HG02884 (cell line): ENCODE results near the gene MTG2.
"Not testable (repeated sequence)": the region's sequence is repeated elsewhere in the genome, so short reads cannot be mapped to it uniquely, and the experiment has no call there.

ENCODE experiments used
- ATAC-seq: cut with Tn5 transposase; IDR thresholded peaks from one replicate; pipeline ENCODE4 v1.9.1; 2021; ENCODE audit warnings: mild to moderate bottlenecking, moderate library complexity; ENCODE audit not compliant: unreplicated experiment

The MTG2 gene

GRCh38 chr20:62145688-62146018 lies 37.2 kb upstream of the MTG2 start:
- no peak for ATAC-seq

DNA sequence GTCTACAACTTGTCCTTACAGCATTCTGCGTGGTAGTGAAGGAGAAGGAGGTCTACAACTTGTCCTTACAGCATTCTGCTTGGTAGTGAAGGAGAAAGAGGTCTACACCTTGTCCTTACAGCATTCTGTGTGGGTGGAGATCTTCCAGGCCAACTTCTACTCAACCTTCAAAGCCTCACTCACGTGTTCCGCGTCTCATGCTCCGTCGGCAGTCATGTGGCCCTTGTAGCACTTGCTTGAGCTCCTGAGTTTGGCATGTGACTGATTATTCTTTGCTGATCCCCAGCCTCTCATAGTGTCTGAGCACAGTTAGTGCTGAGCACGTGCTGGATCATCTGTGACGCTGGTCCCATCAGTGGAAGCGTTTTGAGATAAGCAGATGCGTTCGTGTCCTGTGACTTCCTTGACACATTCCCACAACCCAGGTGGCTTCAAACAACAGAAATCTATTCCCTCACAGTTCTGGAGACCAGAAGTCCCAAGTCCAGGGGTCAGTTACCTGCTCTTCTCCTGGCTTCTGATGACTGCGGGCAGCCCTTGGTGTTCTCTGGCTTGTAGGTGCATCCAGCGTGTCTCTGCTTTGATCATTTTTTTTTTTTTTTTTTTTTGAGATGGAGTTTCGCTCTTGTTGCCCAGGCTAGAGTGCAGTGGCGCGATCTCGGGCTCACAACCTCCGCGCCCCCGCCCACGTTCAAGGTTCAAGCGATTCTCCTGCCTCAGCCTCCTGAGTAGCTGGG lies 36.6 kb upstream of the MTG2 start:
- ATAC-seq, result no peak

GRCh38 chr20:62147125-62147524 lies 35.7 kb upstream of the MTG2 start:
- ATAC-seq, result no peak

DNA sequence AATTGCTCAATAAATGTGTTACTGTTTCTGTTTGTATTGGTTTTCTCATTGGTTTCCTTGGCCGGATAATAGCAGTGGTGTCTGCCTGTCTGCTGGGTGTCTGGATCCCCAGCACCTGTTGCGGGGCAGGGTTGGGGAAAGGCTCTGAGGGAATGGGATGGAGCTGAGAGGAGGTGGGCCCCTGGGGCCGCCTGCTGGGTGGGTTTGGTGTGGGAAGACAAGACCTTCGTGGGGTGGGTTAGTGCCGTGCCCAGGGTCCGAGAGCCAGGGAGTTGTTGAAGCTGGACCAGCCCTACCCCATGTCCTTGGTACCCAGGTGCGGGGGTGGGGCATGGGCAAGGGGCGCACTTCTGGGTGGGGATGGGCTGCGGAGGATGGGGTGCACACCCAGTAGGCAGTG lies 35.3 kb upstream of the MTG2 start:
- ATAC-seq, result no peak

GRCh38 chr20:62148383-62148782 lies 34.4 kb upstream of the MTG2 start:
- not testable (repeated sequence) for ATAC-seq

GRCh38 chr20:62148908-62149314 lies 33.9 kb upstream of the MTG2 start:
- no peak for ATAC-seq

- ATAC-seq, result no peak
These were observed 33.1 kb upstream of the MTG2 start for GRCh38 chr20:62149532-62150309.

- no peak for ATAC-seq
These were observed 32.6 kb upstream of the MTG2 start for GRCh38 chr20:62150310-62150575.

DNA sequence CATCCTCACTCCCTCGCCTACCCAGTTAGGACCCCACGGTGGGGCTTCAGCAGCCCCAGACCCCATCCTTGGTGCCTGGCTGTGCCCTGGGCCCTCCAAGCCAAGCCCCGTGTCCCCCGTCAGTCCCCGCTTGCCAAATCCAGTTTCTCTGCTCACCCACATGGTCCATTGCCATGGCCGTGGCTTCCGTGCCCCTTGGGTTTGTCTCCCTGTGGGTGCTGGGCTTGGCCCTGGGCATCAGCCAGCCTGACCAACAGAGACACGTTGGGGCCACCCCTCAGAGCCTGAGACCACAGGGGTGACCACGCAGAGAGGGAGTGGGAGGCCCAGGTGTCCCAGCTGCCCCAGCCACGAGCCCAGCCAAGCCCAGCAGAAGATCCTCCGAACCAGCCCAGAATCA lies 31.6 kb upstream of the MTG2 start:
- ATAC-seq, result no peak

- no peak for ATAC-seq
These were observed 30.9 kb upstream of the MTG2 start for GRCh38 chr20:62151835-62152364.

- no peak for ATAC-seq
These were observed 27.2 kb upstream of the MTG2 start for GRCh38 chr20:62155428-62156253.

GRCh38 chr20:62156254-62156556 lies 26.6 kb upstream of the MTG2 start:
- no peak for ATAC-seq

GRCh38 chr20:62156592-62157386 lies 26.0 kb upstream of the MTG2 start:
- no peak for ATAC-seq

GRCh38 chr20:62157387-62158087 lies 25.3 kb upstream of the MTG2 start:
- no peak for ATAC-seq

- no peak for ATAC-seq
These were observed 24.8 kb upstream of the MTG2 start for GRCh38 chr20:62158088-62158400.

GRCh38 chr20:62158541-62158940 lies 24.3 kb upstream of the MTG2 start:
- no peak for ATAC-seq

DNA sequence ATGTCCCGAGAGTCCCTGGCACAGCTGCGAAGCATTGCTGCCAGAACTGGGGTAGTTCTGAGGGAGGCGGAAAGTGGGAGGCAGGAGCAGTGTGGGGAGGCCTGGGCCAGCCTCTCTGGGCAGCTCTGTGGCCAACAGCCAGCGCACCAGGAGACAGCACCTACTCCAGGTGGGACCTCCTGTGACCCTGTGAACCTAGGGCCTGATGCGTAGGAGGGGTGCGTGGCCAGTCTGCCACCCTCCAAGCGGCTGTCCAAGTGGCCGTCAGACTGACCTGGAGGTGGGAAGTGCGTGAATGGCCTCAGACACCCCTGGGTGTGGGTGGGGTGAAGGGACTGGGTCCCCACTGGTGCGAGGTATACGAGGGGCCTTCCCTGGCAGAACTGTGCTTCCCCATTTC lies 23.8 kb upstream of the MTG2 start:
- ATAC-seq, result no peak

GRCh38 chr20:62159839-62160238 lies 23.0 kb upstream of the MTG2 start:
- no peak for ATAC-seq

DNA sequence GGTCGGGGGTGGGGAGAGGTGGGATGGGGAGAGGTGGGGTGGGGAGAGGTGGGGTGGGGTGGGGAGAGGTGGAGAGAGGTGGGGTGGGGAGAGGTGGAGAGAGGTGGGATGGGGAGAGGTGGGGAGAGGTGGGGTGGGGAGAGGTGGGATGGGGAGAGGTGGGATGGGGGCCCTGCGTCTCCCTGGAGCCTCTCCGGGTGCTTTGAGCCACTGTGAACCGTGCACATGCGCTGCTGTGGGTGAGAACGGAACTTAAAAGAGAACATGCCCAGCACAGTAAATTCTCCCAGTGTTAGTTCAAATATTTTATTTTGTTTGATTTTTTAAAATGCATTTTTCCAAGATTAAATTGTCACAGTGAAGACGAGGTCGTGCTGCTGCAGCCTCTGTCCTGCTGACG lies 22.6 kb upstream of the MTG2 start:
- ATAC-seq, result no peak

- no peak for ATAC-seq
These were observed 22.0 kb upstream of the MTG2 start for GRCh38 chr20:62160876-62161275.

DNA sequence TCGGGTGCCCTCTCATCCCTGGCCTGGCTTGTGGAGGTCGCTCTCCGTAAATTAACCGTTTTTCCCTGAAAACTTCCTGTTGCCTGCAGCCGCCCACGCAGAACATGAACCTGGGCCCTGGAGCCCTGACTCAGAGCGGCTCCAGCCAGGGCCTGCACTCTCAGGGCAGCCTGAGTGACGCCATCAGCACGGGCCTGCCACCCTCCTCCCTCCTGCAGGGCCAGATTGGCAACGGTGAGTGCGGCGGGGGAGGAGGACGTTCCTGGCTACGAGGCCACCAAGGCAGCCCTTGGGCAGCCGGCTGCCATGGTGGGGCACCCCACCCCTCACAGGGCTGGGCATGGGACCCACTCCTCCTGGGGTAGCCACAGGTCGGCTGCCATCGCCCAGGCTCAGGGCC lies 21.5 kb upstream of the MTG2 start:
- ATAC-seq, result no peak
